PFSK-1 (cell line): ENCODE data around the gene WWC1.

Experiments used
- REST ChIP-seq, 2 experiments: IDR thresholded peaks; 2 replicates each; pipeline versions ENCODE4 v1.6.1 to v1.8.0; 2011 to 2012; ENCODE audit warnings: low read depth in 2 of 2, low read length in 2 of 2, control low read depth in 1 of 2, inconsistent platforms in 1 of 2, mild to moderate bottlenecking in 1 of 2, moderate library complexity in 1 of 2; ENCODE audit not compliant: insufficient read depth in 1 of 2
- SIN3A ChIP-seq: IDR thresholded peaks from 2 replicates; pipeline ENCODE4 v1.6.1; 2012; ENCODE audit warnings: mild to moderate bottlenecking, low read length, moderate library complexity, borderline replicate concordance; ENCODE audit not compliant: insufficient read depth
- TAF1 ChIP-seq: IDR thresholded peaks from 2 replicates; pipeline ENCODE4 v1.6.1; 2012; ENCODE audit warnings: low read length, control low read depth, borderline replicate concordance; ENCODE audit not compliant: insufficient read depth

DNA sequence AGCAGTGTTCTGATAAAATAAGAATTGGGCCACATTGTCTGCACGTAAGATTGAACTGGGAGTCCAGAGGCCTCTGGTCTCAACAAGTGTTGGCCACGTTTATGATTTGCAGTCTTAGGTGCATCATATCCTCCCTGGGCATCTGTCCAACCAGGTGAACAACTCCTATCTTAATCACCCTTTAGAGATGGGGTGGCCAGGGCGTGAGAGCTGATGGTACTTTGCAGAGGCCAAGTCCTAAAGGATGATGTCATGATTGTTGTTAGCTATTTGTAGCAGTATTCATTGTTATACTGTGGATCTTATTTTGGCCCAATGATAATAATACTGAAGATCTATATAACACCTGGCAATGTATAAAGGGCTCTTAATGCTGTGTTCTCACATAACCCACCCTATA lies 121.6 kb downstream of the WWC1 start:
- TF ChIP-seq TAF1 (no peak), REST (IDR thresholded peaks at IDR 0.05; ENCODE audit: insufficient read depth in 1 of 2, low read depth in 2 of 2, low read length in 2 of 2) (no peak), SIN3A (no peak)
